ENCODE data around the gene SERP1.

- TF ChIP-seq CTCF (IDR thresholded peaks at IDR 0.05) (no peak), POLR2A (IDR thresholded peaks at IDR 0.05) (no peak)
Measured at GRCh38 chr3:150555859-150556436, 9.7 kb upstream of the SERP1 start.

Measured in lower leg skin (tissue), 3 donors.